Activated CD4-positive, alpha-beta T cell treated with anti-CD3 and anti-CD28 coated beads, Interleukin-2, Interleukin-6, amounts not matched to agents 100 ng/mL and 50 ng/mL, durations not matched to agents 16 hours and 8 hours (primary cell): ENCODE results near the gene NFIB.

Experiments used
- DNase-seq: peaks from one replicate; pipeline ENCODE4 v3.0.0-alpha.2; 2020

The NFIB gene

DNA sequence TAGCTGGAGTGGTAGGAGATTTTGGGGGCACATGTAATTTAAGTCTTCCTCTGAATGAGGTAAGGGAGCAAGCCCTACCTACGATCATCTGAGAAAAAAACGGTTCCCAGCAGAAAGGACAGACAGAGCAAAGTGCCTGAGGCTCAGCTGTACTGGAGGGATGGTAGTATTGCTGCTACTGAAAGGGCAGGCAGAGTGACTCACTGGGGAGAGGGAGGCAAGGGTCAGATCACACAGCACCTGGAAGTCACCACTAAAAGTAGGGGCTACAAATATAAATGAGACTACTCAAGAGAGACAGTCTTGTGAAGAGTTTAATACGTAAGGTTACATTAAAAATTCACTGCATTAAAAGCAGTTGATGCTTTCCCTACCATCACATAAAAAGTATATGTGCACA is 75.9 kb downstream of the NFIB start:
- DNase-seq: no peak

DNA sequence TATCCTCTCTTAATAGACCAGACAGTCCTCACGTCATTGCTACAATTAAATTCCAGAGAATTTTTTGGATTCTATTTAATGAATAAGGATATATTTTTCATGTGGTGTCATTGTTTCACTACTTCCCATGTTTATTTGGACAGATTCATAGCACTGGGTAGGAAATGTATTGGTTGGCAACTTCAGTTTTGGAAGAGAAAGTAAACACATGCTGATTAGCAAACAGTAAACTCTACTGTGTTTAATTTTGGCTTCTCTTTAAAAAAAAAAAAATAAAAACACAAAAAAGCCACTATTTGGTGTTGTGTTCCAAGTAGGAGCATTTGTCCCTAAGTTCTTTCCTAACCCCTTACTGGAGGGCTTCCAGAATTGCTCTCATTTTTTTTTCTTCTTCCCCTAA is 77.3 kb downstream of the NFIB start:
- DNase-seq: no peak

DNA sequence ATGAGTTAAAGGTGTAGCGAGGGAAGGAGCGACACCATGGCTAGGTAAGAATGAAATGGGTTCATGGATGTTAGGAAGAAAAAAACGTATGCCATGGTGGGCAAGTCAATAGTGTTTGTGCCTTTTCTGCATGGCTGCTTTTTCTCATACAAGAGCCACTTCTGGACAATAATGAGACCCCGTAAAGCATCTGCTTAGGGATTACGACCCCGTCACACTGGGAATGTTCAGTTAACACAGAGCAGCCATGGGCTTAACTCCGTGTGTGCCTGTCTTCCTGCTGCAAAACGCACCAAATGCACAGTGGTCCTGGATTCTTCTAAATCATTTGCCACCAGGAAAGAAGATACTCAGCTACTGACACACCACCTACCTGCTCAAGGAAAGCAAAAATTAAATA is 81.8 kb downstream of the NFIB start:
- DNase-seq: no peak

DNA sequence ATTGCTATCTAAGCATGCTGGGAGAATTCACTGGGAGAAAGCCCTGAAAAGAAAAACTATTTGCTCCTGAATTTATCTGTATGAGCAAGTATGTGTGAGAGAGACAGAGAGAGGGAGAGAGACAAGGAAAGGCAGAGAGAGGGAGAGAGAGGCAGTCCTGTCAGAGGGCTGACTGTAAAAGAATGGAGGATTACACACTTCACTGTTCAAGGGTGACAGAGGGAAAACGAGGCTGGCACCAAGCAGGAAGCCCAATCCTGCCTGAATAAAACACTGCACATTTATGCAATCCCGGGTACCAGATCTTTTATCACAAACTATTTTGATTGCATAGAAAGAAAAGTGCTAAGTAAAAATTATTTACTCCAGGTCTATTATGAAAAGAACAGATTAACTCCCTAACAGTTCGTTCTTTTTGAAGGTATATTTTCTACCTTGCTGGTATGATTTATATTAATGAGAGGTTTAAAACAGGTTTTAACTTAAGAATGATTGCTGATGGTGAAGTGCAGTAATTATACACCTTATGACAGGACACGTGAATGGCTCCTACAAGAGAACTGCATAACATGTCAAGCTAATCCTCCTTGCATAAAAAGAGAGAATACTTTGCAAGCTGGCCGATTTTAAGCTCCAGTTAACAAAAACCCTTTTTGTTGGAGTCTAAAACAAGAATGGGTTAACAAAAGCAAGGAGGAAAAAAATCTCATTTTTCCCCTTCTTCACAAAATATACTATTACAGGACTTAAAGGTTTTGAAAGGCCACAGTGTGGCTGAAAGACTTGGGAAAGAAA is 82.5 kb downstream of the NFIB start:
- DNase-seq: no peak

DNA sequence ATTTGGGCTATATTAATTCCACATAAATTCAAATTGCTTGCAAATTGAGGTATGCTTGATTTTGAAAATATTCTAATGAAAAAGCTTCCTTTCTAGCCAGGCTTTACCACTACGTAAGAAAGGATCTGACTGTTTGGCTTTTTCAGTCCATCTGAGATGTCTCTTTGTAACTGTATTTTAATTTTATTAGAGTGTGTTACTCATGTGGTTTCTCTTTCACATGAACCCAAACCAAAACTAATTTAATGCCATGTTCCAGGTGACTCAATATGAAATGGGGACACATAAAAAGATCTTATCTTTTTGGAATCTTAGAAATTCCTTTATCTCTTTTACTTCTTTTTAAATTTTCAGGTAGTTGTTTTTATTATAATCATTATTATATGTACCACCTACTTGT is 85.3 kb downstream of the NFIB start:
- DNase-seq: no peak

DNA sequence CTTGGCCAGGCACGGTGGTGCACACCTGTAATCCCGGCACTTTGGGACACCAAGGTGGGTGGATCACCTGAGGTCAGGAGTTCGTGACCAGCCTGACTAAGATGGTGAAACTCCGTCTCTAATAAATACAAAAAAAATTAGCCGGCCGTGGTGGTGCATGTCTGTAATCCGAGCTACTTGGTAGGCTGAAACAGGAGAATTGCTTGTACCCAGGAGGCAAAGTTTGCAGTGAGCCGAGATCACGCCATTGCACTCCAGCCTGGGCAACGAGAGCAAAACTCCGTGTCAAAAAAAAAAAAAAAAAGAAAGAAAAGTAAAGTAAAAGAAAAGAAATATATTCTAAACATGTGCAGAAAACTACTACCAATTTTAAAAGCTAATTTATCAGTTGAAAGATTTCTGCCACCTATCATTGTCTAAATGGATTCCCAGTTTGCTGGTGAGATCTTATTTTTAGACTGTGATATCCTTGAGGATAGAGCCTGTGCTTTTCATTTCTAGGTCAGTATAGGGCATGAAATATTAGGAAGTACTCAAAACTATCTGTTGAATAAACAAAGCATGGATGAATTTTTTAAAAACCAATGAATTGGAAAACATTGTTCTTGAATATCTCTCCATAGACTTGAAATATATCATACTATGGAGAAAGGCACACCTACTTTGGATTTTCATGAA is 86.9 kb downstream of the NFIB start:
- DNase-seq: no peak

DNA sequence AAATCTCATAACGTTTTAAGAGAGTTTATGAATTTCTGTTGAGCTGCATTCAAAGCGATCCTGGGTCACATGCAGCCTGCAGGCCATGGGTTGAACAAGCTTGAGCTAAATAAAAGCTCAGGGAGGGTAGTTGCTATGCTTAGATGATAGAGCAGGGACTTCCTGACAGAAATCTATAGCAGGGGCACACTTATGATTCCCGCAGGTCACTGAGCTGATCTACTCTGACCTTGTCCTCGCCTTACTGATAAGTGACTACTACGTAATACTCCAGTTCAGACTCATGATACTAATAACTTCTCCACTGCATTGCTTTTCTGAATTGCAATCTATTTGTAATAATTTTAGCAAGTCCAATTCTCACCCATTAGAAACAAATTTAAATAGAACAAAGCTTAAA is 90.9 kb downstream of the NFIB start:
- no peak for DNase-seq

DNA sequence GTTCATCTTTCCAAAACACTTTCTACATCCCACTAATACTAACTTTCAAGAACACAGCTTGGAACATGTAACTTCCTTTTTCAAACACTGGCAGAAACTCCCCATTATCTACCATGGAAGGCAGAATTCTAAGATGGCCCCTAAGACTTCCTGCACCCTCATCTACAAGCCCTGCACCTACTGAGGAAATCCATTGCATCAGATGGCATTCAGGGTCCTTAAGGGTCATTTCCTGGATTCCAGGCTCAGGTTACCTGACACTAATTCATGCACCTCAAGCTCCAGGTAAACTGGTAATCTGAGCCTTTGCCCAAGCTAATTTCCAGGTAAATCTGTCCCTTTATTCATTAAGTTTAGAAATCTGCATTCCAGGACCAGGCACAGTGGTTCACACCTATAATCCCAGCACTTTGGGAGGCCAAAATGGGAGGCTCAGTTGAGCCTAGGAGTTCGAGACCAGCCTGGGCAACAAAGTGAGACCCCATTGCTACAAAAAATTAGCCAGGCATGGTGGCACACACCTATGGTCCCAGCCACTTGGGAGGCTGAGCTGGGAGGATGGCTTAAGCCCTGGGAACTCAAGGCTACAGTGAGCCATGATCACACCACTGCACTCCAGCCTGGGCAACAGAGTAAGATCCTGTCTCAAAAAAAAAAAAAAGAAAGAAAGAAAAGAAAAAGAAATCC is 91.6 kb downstream of the NFIB start:
- DNase-seq: no peak

DNA sequence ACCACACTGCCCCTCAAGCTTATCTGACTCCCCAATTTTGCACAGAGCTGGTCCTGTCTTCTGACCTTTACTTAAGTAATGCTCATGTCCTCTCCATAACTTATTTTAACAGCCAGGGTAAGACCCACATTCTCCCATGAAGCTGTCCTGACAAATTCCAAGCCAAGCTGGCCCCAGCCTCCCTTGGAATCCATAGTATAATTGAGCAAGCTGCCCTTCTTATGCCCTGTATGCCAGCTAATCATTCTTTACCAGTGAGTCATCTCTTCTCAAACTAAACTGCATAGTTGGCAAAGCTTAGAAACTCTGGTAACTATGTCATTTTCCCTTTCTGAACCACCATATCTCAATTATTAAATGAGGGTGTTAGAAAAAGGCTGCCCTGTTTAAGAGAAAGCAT is 92.4 kb downstream of the NFIB start:
- no peak for DNase-seq

DNA sequence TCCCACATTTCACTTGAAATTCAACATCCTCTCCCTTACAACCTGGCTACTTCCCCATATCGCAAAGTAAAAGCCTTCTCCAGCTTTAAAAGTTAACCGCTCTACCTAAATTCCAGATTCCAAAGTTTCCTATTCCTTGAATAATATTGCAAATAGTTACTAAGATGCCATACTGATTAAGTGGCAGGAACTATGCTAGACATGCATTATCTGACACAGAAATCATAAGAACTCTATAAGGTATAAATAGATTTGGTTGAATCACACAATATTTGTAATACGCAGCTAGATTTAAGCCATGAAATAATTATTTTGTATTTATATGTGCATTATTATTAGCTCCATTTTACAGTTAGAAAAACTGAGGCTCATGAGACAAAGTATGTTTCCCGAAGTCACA is 92.8 kb downstream of the NFIB start:
- no peak for DNase-seq

DNA sequence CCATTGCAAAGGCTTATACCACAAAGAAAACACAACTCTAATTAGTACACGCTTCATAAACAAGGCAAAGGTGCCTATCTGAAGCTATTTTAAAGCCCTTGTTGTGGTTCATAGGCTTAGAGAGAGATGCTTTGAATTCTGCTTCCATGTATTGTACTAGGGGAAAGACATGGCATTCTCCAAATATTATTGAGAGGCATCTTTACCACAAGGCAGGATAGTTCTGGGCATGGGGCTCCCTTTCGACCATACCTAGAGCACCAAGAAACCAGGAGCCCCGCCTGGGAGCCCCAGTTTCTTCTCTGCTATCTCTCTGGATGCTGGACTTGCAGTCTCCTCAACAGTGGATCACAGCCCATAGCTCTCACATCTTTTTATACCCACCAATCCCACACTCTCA is 93.7 kb downstream of the NFIB start:
- DNase-seq: no peak

DNA sequence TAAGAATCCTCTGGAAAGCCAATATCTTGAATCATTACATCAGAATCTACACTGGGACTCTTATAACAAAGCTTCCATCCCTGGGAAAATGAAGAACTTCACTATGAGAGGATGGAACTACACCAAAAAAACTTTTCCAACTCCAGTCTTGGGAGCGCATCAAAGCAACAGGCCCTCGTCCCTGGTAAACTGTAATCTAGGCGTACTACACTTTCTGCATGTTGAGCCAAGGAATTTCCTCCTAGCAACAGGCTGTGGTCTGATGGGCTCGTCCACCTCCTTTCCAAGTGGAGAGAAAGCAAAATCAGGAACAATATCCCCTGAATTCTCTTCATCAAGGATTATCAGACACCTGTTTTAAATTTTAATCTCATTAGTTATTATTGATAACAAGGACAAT is 94.1 kb downstream of the NFIB start:
- no peak for DNase-seq

DNA sequence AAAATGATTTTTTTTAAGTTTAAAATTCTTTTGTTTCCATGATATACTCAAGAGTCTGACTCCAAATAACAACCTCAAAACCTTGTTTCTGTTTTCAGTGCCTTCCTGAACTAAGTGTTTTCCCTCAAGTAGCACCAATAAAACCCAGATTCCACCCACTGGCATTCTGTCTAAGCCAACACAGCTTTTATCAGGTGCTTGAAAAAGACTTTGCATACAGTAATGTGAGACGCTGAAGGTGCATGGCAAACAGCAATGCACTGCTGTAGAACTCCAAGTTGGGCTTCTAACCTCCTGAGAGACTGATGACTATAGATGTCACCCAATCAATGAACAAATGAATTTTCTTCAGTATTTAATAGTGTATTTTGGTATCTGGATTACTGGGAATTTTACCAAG is 95.7 kb downstream of the NFIB start:
- no peak for DNase-seq

DNA sequence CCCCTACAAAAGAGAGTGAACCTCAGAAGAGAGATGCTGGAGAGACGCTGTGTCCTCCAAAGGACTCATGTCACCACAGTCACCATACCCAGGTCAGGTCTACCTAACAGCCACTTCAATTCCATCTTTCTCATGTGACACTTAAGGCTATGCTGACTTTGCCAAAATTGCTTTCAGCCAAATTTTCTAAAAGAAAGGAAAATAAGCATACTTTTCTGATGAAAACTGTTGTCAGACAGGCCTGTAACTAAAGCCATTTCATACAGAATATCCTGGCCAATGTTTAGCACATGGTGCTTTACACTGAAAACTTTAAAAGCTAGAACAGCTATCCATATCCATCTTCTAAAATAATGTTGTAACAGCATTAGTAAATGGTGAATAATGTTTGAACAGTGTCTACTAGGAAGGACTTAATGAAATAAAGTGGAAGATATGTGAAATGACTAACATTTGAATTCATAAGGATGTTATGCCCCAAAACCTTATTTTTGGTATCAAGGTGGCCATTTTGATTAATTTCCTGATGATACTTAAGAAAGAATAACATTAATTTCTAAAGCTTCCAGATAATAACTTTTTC is 97.2 kb downstream of the NFIB start:
- DNase-seq: no peak

DNA sequence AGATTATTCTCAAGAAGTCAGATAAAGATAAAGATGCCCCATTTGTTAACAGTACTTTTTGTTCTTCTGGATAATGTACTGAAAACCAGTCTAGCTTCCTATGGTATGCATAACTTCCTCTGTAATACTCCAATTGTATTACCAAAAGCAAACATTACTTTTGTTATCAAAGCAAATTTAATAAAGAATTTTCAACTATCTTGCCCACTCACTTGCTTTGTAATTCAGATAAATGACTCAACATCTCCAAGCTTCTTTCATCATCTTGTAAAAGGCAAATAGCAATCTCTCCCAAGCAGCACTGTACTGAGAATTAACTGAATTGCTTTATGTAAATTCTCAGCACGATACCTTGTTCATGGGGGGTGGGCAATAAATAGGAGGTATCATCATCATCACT is 98.3 kb downstream of the NFIB start:
- DNase-seq: no peak

DNA sequence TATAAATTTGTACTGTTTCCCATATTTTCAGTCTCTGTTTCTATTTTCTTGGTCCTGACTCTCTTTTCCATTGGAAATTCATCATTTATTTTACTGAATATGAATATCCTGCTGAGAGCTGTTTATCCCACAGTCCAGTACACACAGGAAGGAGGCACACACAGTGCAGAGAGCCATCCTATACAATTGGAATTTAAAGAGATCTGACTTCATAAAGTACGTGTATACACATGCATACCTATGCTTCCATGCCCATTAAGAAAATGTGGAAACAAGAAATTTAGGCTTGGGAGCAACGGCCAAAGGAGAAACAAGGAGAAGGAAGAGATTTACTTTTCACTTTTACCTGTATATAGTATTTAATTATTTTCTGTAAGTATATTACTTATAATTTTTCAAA is 99.2 kb downstream of the NFIB start:
- no peak for DNase-seq

DNA sequence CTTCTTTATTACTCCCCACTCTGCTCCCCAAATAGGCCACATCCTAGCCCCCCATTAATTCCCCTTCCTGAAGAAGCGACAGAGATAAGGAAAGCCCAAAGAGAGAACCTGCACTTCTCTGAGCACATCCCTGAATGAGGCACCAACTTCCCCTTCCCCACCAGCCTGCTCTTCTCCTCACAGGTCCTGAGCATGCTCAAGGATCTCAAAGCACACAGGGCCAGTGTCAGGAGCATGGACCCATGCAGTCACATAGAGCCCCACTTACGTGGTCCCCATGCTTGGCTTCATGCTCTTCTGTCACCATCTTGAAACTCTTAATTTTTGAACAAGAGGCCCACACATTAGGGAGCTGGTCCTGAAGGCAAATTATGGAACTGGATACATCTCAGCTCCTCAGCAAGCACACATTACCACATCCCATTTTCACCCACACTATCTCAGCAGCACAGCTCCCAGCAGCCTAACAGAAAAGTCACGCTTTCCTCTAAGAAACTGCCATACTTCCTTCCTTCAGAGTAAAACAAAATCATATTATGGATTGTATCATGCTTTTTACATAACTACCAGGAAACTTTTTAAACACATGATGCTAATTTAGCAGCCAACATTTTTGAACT is 99.8 kb downstream of the NFIB start:
- DNase-seq: no peak

DNA sequence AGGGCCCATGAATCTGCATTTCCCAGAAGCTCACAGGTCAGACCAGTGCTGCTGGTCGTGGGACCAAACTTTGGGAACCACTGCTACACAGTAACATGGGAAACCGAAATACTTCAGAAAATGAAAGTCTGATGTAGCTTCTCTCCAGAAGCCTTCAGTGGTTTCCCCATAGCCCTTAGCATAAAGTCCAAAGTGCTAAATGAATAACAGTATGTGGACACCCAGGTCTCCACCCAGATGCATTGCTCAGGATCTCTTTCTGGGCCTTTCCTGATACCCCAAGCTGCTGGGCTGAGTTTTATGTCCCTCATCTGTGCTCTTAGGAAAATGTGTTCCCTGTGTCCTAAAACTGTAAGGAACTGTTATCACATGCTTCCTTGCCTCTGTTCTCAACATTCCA is 100.4 kb downstream of the NFIB start:
- DNase-seq: no peak

DNA sequence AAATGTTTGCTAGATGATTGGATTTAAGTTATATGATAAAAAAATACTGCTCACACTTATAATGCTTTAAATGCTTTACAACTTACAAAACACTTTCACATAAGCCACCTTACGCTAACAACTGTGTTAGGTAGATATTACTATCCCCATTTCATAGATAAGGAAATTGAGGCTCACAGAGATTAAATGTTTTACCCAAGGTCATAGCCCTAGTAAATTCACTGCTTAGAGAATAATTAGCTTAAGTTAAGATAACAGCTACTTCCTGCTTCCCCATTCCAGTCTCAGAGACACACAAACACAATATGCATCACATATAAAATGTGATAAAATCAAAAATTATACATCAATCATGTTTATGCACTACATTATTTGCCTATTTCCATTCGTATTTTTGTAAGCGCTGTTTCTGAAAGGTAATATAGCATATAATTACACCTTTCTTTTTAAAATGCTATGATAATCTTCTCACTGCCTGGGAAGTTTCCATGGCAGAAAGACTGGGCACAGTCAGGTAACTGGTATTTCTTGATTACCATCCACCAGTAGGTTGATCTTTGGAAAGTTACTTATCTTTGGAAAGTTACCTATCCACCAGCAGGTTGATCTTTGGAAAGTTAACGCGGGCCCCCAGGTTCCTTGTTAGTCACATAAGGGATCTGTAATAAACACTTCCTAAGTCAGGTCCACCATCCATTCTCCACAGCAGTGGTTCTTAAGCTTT is 101.1 kb downstream of the NFIB start:
- no peak for DNase-seq

DNA sequence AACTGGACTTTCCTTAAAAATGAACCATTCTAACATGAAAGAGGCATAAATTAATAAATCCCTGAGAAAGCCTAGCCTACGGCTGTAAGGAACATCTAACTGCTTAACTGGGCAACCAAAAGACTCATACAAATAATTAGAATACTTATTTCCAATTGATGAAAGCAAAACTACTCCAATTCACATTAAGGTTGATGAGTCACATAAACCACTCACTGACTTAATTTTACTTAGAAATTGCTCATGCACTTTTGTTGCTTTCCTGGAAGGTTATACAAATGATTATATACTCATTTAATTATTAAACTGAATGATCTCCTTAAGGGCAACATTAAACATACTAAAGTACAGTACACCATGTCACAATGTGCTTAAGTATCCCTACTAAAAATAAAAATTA is 101.9 kb downstream of the NFIB start:
- no peak for DNase-seq

DNA sequence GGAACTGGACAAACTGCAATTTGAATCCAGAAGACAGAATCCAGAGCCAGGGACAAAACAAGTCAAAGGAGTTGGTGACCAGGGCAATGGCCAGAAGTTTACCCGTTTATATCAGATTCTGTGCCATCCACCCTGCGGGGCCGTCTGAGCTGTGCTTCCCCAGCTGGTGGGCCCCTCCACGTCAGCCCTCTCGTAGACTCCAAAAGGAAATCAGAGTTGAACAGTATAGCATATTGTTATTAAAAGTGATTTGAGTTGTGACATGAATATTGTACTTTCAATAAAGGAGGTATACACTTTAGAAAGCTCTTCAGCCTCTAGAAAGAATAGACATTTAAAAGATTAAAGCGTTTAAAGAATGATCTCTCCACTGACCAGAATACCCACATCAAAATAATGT is 102.4 kb downstream of the NFIB start:
- no peak for DNase-seq

DNA sequence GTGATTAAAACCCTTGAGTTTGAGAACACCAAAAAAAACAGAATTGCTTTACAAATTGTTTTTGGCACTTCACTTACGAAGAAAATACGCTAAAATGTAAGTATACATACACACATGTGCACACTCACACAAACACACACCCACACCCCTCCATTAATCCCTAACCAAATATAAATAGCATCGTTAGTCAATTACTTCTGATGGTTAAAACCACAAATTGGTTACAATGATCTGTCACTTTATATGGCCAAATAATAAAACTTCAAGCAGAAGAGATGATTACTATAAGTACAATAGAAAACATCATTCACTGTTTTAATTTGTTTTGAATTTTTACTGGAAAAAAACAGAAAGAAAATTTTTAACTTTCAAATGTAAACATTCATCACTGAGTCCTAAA is 103.5 kb downstream of the NFIB start:
- no peak for DNase-seq
